Gastroesophageal sphincter (tissue), 4 donors: Measurements from ENCODE around the gene FLNC. TPM values are rescaled to one million over a fixed set of nuclear protein-coding genes. Genes with fewer than 3 reads are reported as not detected.

ENCODE experiments used
- ATAC-seq: fragments of 150-250 bp; one replicate; pipeline ENCODE4 v1.9.1; 2016; ENCODE audit warnings: mild to moderate bottlenecking, moderate library complexity
- H3K27ac ChIP-seq, 4 donors: fragments of 200-600 bp; sonication (generic) in 3 of 4; 1 replicate in 3 of 4; 2 replicates in 1 of 4; pipeline ENCODE4 v1.5.1; 2016 to 2019
- H3K27me3 ChIP-seq: fragments of 200-600 bp; sonication (generic); one replicate; pipeline ENCODE4 v1.5.1; 2019
- H3K36me3 ChIP-seq, 2 donors: fragments of 200-600 bp; sonication (generic); one replicate each; pipeline ENCODE4 v1.5.1; 2019; ENCODE audit warnings: control low read depth in 1 of 2
- H3K4me1 ChIP-seq, 3 donors: fragments of 200-600 bp; sonication (generic); 1 replicate in 2 of 3; 2 replicates in 1 of 3; pipeline ENCODE4 v1.5.1; 2016 to 2019; ENCODE audit warnings: control low read depth in 2 of 3
- H3K4me3 ChIP-seq, 2 donors: fragments of 200-600 bp; sonication (generic); one replicate each; pipeline ENCODE4 v1.5.1; 2019; ENCODE audit warnings: mild to moderate bottlenecking in 1 of 2, moderate library complexity in 1 of 2
- H3K9me3 ChIP-seq, 3 donors: fragments of 200-600 bp; sonication (generic); one replicate each; pipeline ENCODE4 v1.5.1; 2017 to 2019; ENCODE audit warnings: control low read depth in 2 of 3
- CTCF ChIP-seq, 4 experiments: fragments of 200-600 bp in 2 of 4; fragments of 450-650 bp in 2 of 4; sonication (generic) in 1 of 4; IDR thresholded peaks; one replicate each; pipeline ENCODE4 v1.5.1; 2017 to 2019; ENCODE audit warnings: antibody characterized with exemption in 4 of 4, mild to moderate bottlenecking in 2 of 4, moderate library complexity in 2 of 4
- EP300 ChIP-seq: sonication (generic); formaldehyde crosslinking; IDR thresholded peaks from one replicate; pipeline ENCODE4 v1.6.1; 2017; ENCODE audit warnings: antibody characterized with exemption, mild to moderate bottlenecking
- POLR2A ChIP-seq, 2 donors: fragments of 450-650 bp; IDR thresholded peaks; one replicate each; pipeline ENCODE4 v1.6.1; 2017; ENCODE audit warnings: antibody characterized with exemption in 2 of 2, mild to moderate bottlenecking in 2 of 2, moderate library complexity in 1 of 2
- POLR2AphosphoS5 ChIP-seq: sonication (generic); formaldehyde crosslinking; IDR thresholded peaks from one replicate; pipeline ENCODE4 v1.6.1; 2017; ENCODE audit warnings: antibody characterized with exemption
- WGBS, 2 donors: methylation state at CpG; one replicate each; pipeline ENCODE4 v1.1.5; 2018; ENCODE audit warnings: low coverage in 1 of 2; 5-methylcytosine and 5-hydroxymethylcytosine counted together
- total RNA-seq, 4 donors: library from RNA; depleted of rRNA; stranded (reverse); fragments of >200 nt; gene quantifications; one replicate each; pipeline ENCODE4 v1.1.0, GENCODE V29; 2016

FLNC gene
- total RNA-seq, 4 donors from 2014 or later = 308 to 1,162 (median 401) TPM

GRCh38 chr7:128847721-128848211, 17.6 kb downstream of the FLNC start:
- H3K4me3 ChIP-seq = no peak overlapping the region
- ATAC-seq = no peak
- peak overlapping the region in 3 of 4 donors; percentile 6 to 37 (median 18) for H3K27ac ChIP-seq
- no CpG with 5 or more reads among the region's 17 CpGs for WGBS, 2 donors
- no peaks in the 10 kb centered on the region for H3K27me3 ChIP-seq
- H3K9me3 ChIP-seq = no peaks in the 10 kb centered on the region
- H3K36me3 ChIP-seq = peaks cover 0 to 100% of the 10 kb centered on the region in 2 donors
- TF ChIP-seq EP300 = no peak
- no peak for TF ChIP-seq CTCF (IDR thresholded peaks at IDR 0.05)
- no peak for TF ChIP-seq POLR2AphosphoS5
- no peak for TF ChIP-seq POLR2A (IDR thresholded peaks at IDR 0.05)
- H3K4me1 ChIP-seq = no peaks in the 10 kb centered on the region

GRCh38 chr7:128848289-128849155, 18.3 kb downstream of the FLNC start:
- ATAC-seq = no peak
- Histone ChIP-seq H3K9me3 (no peaks in the 10 kb centered on the region), H3K27ac (peak overlapping the region in 3 of 4 donors; percentile 6 to 37 (median 18)), H3K4me3 (no peak overlapping the region), H3K36me3 (peaks cover 0 to 100% of the 10 kb centered on the region in 2 donors), H3K4me1 (no peaks in the 10 kb centered on the region), H3K27me3 (no peaks in the 10 kb centered on the region)
- TF ChIP-seq EP300 (no peak), POLR2AphosphoS5 (no peak), POLR2A (IDR thresholded peaks at IDR 0.05) (no peak)
- 71 to 80% methylated on average over 1 to 4 of the region's 31 CpGs for WGBS, 2 donors

GRCh38 chr7:128849156-128849515, 18.9 kb downstream of the FLNC start:
- Histone ChIP-seq H3K4me3 (no peak overlapping the region), H3K4me1 (no peaks in the 10 kb centered on the region), H3K9me3 (no peaks in the 10 kb centered on the region), H3K27ac (peak overlapping the region in 2 of 4 donors; percentile 18 to 33), H3K36me3 (peaks cover 0 to 100% of the 10 kb centered on the region in 2 donors), H3K27me3 (no peaks in the 10 kb centered on the region)
- 100% methylated on average over 2 of the region's 16 CpGs; no CpG with 5 or more reads in 1 of the 2 donors for WGBS, 2 donors
- TF ChIP-seq EP300 (no peak), CTCF (IDR thresholded peaks at IDR 0.05) (no peak), POLR2AphosphoS5 (no peak), POLR2A (IDR thresholded peaks at IDR 0.05) (no peak)
- no peak for ATAC-seq

GRCh38 chr7:128849804-128850490, 19.7 kb downstream of the FLNC start:
- peaks cover 0 to 100% of the 10 kb centered on the region in 2 donors for H3K36me3 ChIP-seq

More at GRCh38 chr7:128849804-128850490, 19.7 kb downstream of the FLNC start:
- peak overlapping the region in 2 of 4 donors; percentile 18 to 33 for H3K27ac ChIP-seq
- no peak for ATAC-seq
- WGBS, 2 donors = 84% methylated on average over 7 of the region's 18 CpGs; no CpG with 5 or more reads in 1 of the 2 donors
- no peak for TF ChIP-seq POLR2A (IDR thresholded peaks at IDR 0.05)
- TF ChIP-seq POLR2AphosphoS5 = no peak
- TF ChIP-seq EP300 = no peak
- TF ChIP-seq CTCF (IDR thresholded peaks at IDR 0.05) = no peak
- no peaks in the 10 kb centered on the region for H3K27me3 ChIP-seq
- H3K9me3 ChIP-seq = no peaks in the 10 kb centered on the region
- H3K4me3 ChIP-seq = no peak overlapping the region
- no peaks in the 10 kb centered on the region for H3K4me1 ChIP-seq
